LNCaP clone FGC (cell line): Measurements from ENCODE around the gene KCNIP2.

Source experiments
- DNase-seq: peaks from one replicate; pipeline ENCODE4 v3.0.0-alpha.2; 2011; ENCODE audit warnings: low read depth
- H3K4me3 ChIP-seq: 2 replicates; pipeline ENCODE4 v1.5.1; 2011; ENCODE audit warnings: mild to moderate bottlenecking, low read depth, low read length, control low read depth
- CTCF ChIP-seq: IDR thresholded peaks from 2 replicates; pipeline ENCODE4 v1.5.1; 2012; ENCODE audit warnings: mild to moderate bottlenecking; ENCODE audit not compliant: control insufficient read depth, insufficient read depth; ENCODE audit errors: extremely low read depth

KCNIP2 gene

GRCh38 chr10:101818119-101818871, 25.3 kb downstream of the KCNIP2 start, which contains the start of gene OGA:
Gene OGA, minus strand, starts transcription at chr10:101818444. Its CDS starts 422 bp downstream, at chr10:101818022.
- peak; percentile 100 for DNase-seq
- TF ChIP-seq CTCF = no peak
- peak within 1 kb of the TSS; percentile 91 for H3K4me3 ChIP-seq

GRCh38 chr10:101817337-101818118, 26.1 kb downstream of the KCNIP2 start:
- peak overlapping the region; percentile 91 for H3K4me3 ChIP-seq
- TF ChIP-seq CTCF = no peak
- peak; percentile 92 for DNase-seq

- TF ChIP-seq CTCF = no peak
- no peak for DNase-seq
- peak overlapping the region; percentile 91 for H3K4me3 ChIP-seq
Measured at GRCh38 chr10:101816913-101817336, 26.7 kb downstream of the KCNIP2 start.

- no peak for DNase-seq
- no peak for TF ChIP-seq CTCF
- peak overlapping the region; percentile 91 for H3K4me3 ChIP-seq
Measured at GRCh38 chr10:101816376-101816775, 27.2 kb downstream of the KCNIP2 start.

- no peak for TF ChIP-seq CTCF
- DNase-seq = no peak
- no peak overlapping the region; the same call in 1 of the 2 replicates for H3K4me3 ChIP-seq
Measured at GRCh38 chr10:101814466-101815071, 29.0 kb downstream of the KCNIP2 start.

GRCh38 chr10:101812606-101813005, 31.0 kb downstream of the KCNIP2 start:
- DNase-seq = no peak
- TF ChIP-seq CTCF = no peak
- no peak overlapping the region for H3K4me3 ChIP-seq
